Adrenal gland (tissue), 12 donors: ENCODE measurements around the gene AASDH. TPM values are rescaled to one million over a fixed set of nuclear protein-coding genes. Genes with fewer than 3 reads are reported as not detected.

Experiments
- DNase-seq, 7 donors: peaks; one replicate each; pipeline ENCODE4 v3.0.0-alpha.2; 2019 to 2020
- H3K27ac ChIP-seq, 5 donors: fragments of 200-600 bp; sonication (generic) in 4 of 5; 1 replicate in 3 of 5; 2 replicates in 2 of 5; pipeline versions ENCODE4 v1.5.1 to v1.8.0; 2016 to 2020; ENCODE audit warnings: mild to moderate bottlenecking in 1 of 5
- H3K27me3 ChIP-seq: fragments of 200-600 bp; 2 replicates; pipeline ENCODE4 v1.8.0; 2021
- H3K36me3 ChIP-seq, 2 donors: fragments of 200-600 bp; replicated peaks in 1 of 2; 1 replicate in 1 of 2; 2 replicates in 1 of 2; pipeline versions ENCODE4 v1.5.1 to v1.8.0; 2018 to 2022
- H3K4me1 ChIP-seq, 2 donors: fragments of 200-600 bp; replicated peaks in 1 of 2; 1 replicate in 1 of 2; 2 replicates in 1 of 2; pipeline versions ENCODE4 v1.5.1 to v1.8.0; 2018 to 2021
- H3K4me3 ChIP-seq, 4 donors: fragments of 200-600 bp; sonication (generic) in 3 of 4; one replicate each; pipeline ENCODE4 v1.5.1; 2016 to 2018
- H3K9me3 ChIP-seq, 3 donors: fragments of 200-600 bp; sonication (generic) in 1 of 3; replicated peaks in 1 of 3; 1 replicate in 2 of 3; 2 replicates in 1 of 3; pipeline versions ENCODE4 v1.5.1 to v1.8.0; 2016 to 2021
- CTCF ChIP-seq, 6 experiments: fragments of 450-650 bp in 4 of 6; fragments of 200-600 bp in 2 of 6; sonication (generic) in 1 of 6; IDR thresholded peaks; 1 replicate in 5 of 6; 2 replicates in 1 of 6; pipeline versions ENCODE4 v1.5.1 to v1.8.0; 2016 to 2021; ENCODE audit warnings: antibody characterized with exemption in 6 of 6, mild to moderate bottlenecking in 2 of 6, moderate library complexity in 1 of 6
- POLR2A ChIP-seq, 2 donors: fragments of 450-650 bp; IDR thresholded peaks; one replicate each; pipeline ENCODE4 v1.6.1; 2017; ENCODE audit warnings: antibody characterized with exemption in 2 of 2, mild to moderate bottlenecking in 2 of 2, moderate library complexity in 1 of 2
- WGBS, 4 donors: extraction: QIAGEN DNeasy Blood & Tissue Kit in 2 of 4; methylation state at CpG; one replicate each; pipeline versions ENCODE4 v1.1.5 to v1.1.7; 2013 to 2017; 5-methylcytosine and 5-hydroxymethylcytosine counted together
- intact Hi-C, 2 donors: fragments of 100-400 bp; cut with DNase I; formaldehyde crosslinking; loops; one replicate each; pipeline versions ENCODE4 v1.14.1 to v1.15.0; 2022 to 2023
- polyA plus RNA-seq, 3 donors: library from polyadenylated mRNA; stranded (reverse); fragments of 200-250 nt in 2 of 3; fragments of 350-450 nt in 1 of 3; fragmentation: Illumina TruSeq in 1 of 3; extraction: RNeasy Lipid Tissue Mini Kit (QIAGEN cat#74804) in 1 of 3; gene quantifications; one replicate each; pipeline ENCODE4 v1.2.3, GENCODE V29; 2013 to 2014
- total RNA-seq, 9 donors: library from RNA; depleted of rRNA in 4 of 9; stranded (reverse); fragments of >200 nt in 4 of 9; fragments of 120-200 nt in 1 of 9; fragmentation: NEBNext Ultra II Directional in 1 of 9; extraction: Animal tissue kit (Norgen Biotek cat#: 25700) in 1 of 9; gene quantifications; one replicate each; pipeline versions ENCODE4 v1.1.0 to v1.2.4, GENCODE V29; 2013 to 2023
- donor health status: healthy with polysubstance abuse.
- donor health status: Bipolar disorder and iron deficiency.
- donor health status: DM: yes; HTN: yes; CAD: no.
- donor health status: DM: no; HTN: no; CAD: no.
- donor health status: DM: no; HTN: no; CAD: no.
- donor health status: DM: yes; HTN: yes; CAD: no.

AASDH gene
- total and polyA plus RNA-seq, 12 donors, result 2.5 to 22.2 (median 13.6) TPM

DNA sequence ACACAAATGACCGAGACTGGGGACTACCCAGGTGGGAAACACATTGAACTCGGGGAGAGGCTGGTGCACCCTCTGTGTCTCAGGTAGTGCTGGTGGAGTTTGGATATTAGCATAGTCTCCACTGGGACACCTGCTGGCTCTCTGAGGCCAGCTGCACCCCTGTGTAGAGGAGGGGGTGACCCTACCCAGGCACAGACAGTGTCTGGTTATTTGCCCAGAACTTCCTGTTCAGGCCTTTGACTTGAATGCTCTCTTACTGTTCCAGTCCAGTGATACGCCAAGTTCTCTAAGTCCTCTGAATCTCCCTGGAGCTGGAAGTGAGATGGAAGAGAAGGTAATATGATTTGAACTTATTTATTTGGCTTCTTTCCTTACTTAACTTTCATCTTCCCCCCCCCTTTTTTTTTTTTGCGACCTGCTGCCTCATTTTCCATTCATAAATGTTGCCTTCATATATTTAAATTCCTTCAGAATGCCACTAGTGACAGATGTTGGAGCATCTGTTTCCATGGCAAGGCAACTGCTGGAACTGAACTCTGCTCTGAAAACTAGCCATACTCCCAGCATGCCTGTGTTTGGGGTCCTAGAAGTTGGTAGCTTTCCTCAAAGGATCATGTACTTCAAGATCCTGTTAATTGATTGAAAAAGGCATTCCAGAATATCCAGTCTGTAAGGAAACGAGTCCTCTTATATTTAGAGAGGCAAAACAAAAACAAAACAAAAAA, 76.7 kb downstream of the AASDH start:
- H3K27ac ChIP-seq, result no peak overlapping the region
- WGBS, 4 donors, result 86 to 95% (median 89%) methylated on average over 5 of the region's 5 CpGs
- no peak for TF ChIP-seq CTCF (IDR thresholded peaks at IDR 0.05)
- TF ChIP-seq POLR2A (IDR thresholded peaks at IDR 0.05), result no peak
- DNase-seq, result no peak
- no peaks in the 10 kb centered on the region for H3K4me1 ChIP-seq
- no peak overlapping the region for H3K4me3 ChIP-seq
- intact Hi-C loops, result no loop called here
- H3K9me3 ChIP-seq, result no peaks in the 10 kb centered on the region
- H3K27me3 ChIP-seq, result no peaks in the 10 kb centered on the region
- H3K36me3 ChIP-seq, result no peaks in the 10 kb centered on the region

DNA sequence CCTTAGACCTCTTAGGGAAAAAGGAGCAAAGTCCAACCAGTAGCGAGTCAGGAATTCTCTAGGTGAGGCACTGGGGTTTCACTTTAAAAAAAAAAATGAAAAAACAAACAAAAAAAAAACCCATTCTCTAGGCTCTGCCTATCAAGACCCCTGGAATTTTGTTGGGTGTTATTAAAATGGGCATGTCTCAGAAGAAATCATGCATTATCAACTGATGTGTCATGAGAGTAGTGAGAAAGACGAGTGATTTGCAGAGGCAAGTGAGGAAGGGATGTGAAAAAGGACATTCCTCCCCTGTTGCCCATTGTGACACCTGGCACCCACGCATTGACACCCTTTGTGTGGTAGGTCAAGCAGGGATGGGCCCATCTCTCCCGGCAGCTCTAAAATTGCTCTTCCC, 78.9 kb downstream of the AASDH start:
- TF ChIP-seq CTCF (IDR thresholded peaks at IDR 0.05), result no peak
- TF ChIP-seq POLR2A (IDR thresholded peaks at IDR 0.05), result no peak
- Histone ChIP-seq H3K4me3 (no peak overlapping the region), H3K27ac (no peak overlapping the region), H3K9me3 (no peaks in the 10 kb centered on the region), H3K4me1 (no peaks in the 10 kb centered on the region), H3K27me3 (no peaks in the 10 kb centered on the region), H3K36me3 (no peaks in the 10 kb centered on the region)
- WGBS, 4 donors, result 83 to 94% (median 91%) methylated on average over 4 of the region's 4 CpGs
- intact Hi-C loops, result no loop called here
- DNase-seq, result no peak

GRCh38 chr4:56307423-56307822, 79.9 kb downstream of the AASDH start:
- no peak for TF ChIP-seq POLR2A (IDR thresholded peaks at IDR 0.05)
- WGBS, 4 donors, result 75 to 88% (median 81%) methylated on average over 3 of the region's 3 CpGs
- no peaks in the 10 kb centered on the region for H3K4me1 ChIP-seq
- no peak for DNase-seq
- intact Hi-C loops, result no loop called here
- no peak overlapping the region for H3K27ac ChIP-seq
- no peaks in the 10 kb centered on the region for H3K27me3 ChIP-seq
- H3K4me3 ChIP-seq, result no peak overlapping the region
- no peaks in the 10 kb centered on the region for H3K36me3 ChIP-seq
- no peaks in the 10 kb centered on the region for H3K9me3 ChIP-seq

GRCh38 chr4:56305390-56305789, 81.9 kb downstream of the AASDH start:
- Histone ChIP-seq H3K36me3 (no peaks in the 10 kb centered on the region), H3K27ac (no peak overlapping the region)
- intact Hi-C loops, result no loop called here

More at GRCh38 chr4:56305390-56305789, 81.9 kb downstream of the AASDH start:
- WGBS, 4 donors, result 80 to 92% (median 87%) methylated on average over 1 of the region's 1 CpG
- Histone ChIP-seq H3K4me3 (no peak overlapping the region), H3K27me3 (no peaks in the 10 kb centered on the region), H3K4me1 (no peaks in the 10 kb centered on the region), H3K9me3 (no peaks in the 10 kb centered on the region)
- DNase-seq, result no peak
- TF ChIP-seq POLR2A (IDR thresholded peaks at IDR 0.05), result no peak
- no peak for TF ChIP-seq CTCF (IDR thresholded peaks at IDR 0.05)
